ENCODE data around the gene TUBE1.
"Not testable (repeated sequence)": the region's sequence is repeated elsewhere in the genome, so short reads cannot be mapped to it uniquely, and the experiment has no call there.

TUBE1 gene

GRCh38 chr6:112106562-112106961 lies 19.3 kb upstream of the TUBE1 start:
- TF ChIP-seq EZH2phosphoT487 (conservative IDR thresholded peaks at IDR 0.05; ENCODE audit: low read length), result no peak
- TF ChIP-seq, protein P1, sequence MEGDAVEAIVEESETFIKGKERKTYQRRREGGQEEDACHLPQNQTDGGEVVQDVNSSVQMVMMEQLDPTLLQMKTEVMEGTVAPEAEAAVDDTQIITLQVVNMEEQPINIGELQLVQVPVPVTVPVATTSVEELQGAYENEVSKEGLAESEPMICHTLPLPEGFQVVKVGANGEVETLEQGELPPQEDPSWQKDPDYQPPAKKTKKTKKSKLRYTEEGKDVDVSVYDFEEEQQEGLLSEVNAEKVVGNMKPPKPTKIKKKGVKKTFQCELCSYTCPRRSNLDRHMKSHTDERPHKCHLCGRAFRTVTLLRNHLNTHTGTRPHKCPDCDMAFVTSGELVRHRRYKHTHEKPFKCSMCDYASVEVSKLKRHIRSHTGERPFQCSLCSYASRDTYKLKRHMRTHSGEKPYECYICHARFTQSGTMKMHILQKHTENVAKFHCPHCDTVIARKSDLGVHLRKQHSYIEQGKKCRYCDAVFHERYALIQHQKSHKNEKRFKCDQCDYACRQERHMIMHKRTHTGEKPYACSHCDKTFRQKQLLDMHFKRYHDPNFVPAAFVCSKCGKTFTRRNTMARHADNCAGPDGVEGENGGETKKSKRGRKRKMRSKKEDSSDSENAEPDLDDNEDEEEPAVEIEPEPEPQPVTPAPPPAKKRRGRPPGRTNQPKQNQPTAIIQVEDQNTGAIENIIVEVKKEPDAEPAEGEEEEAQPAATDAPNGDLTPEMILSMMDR (IDR thresholded peaks at IDR 0.05; ENCODE audit: insufficient read depth, low read length, poor library complexity, severe bottlenecking), result no peak
- Histone ChIP-seq H3F3A (ENCODE audit: insufficient read depth) (no peaks in the 10 kb centered on the region), H3K27me3 (ENCODE audit: low read length) (no peaks in the 10 kb centered on the region), H3K4me3 (ENCODE audit: insufficient read depth, low read length, poor library complexity, severe bottlenecking) (no peak overlapping the region), H3K36me3 (ENCODE audit: low read length) (no peaks in the 10 kb centered on the region), H4K20me1 (ENCODE audit: low read depth, low read length) (no peaks in the 10 kb centered on the region), H3K9ac (ENCODE audit: low read length) (no peak overlapping the region), H3K4me2 (ENCODE audit: low read depth, low read length, poor library complexity, severe bottlenecking) (no peak overlapping the region), H3K79me2 (ENCODE audit: insufficient read depth, low read length) (no peaks in the 10 kb centered on the region), H3K9me3 (ENCODE audit: insufficient read depth, low read length) (no peaks in the 10 kb centered on the region), H2AFZ (ENCODE audit: low read depth, low read length, severe bottlenecking) (no peak overlapping the region), H3K9me2 (replicated peaks; ENCODE audit: insufficient read depth, low read length) (no peaks in the 10 kb centered on the region), H3K27ac (ENCODE audit: low read depth, low read length) (no peak overlapping the region)

DNA sequence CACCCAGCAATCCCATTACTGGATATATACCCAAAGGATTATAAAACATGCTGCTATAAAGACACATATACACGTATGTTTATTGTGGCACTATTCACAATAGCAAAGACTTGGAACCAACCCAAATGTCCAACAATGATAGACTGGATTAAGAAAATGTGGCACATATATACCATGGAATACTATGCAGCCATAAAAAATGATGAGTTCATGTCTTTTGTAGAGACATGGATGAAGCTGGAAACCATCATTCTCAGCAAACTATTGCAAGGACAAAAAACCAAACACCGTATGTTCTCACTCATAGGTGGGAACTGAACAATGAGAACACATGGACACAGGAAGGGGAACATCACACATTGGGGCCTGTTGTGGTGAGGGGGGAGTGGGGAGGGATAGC lies 18.7 kb upstream of the TUBE1 start:
- H3K9me2 ChIP-seq (replicated peaks; ENCODE audit: insufficient read depth, low read length); H3K36me3 ChIP-seq (ENCODE audit: low read length); H3F3A ChIP-seq (ENCODE audit: insufficient read depth); H3K4me2 ChIP-seq (ENCODE audit: low read depth, low read length, poor library complexity, severe bottlenecking); H3K27me3 ChIP-seq (ENCODE audit: low read length); H3K9ac ChIP-seq (ENCODE audit: low read length); H3K79me2 ChIP-seq (ENCODE audit: insufficient read depth, low read length); H3K9me3 ChIP-seq (ENCODE audit: insufficient read depth, low read length); H3K4me3 ChIP-seq (ENCODE audit: insufficient read depth, low read length, poor library complexity, severe bottlenecking); H2AFZ ChIP-seq (ENCODE audit: low read depth, low read length, severe bottlenecking); H3K27ac ChIP-seq (ENCODE audit: low read depth, low read length); H4K20me1 ChIP-seq (ENCODE audit: low read depth, low read length): not testable (repeated sequence)

GRCh38 chr6:112100561-112100960 lies 13.3 kb upstream of the TUBE1 start:
- Histone ChIP-seq H3K27ac (ENCODE audit: low read depth, low read length) (no peak overlapping the region), H3K4me3 (ENCODE audit: insufficient read depth, low read length, poor library complexity, severe bottlenecking) (no peak overlapping the region), H3K9me3 (ENCODE audit: insufficient read depth, low read length) (no peaks in the 10 kb centered on the region), H3K4me2 (ENCODE audit: low read depth, low read length, poor library complexity, severe bottlenecking) (no peak overlapping the region), H3K9ac (ENCODE audit: low read length) (no peak overlapping the region), H3K27me3 (ENCODE audit: low read length) (no peaks in the 10 kb centered on the region), H3K36me3 (ENCODE audit: low read length) (no peaks in the 10 kb centered on the region), H3K9me2 (replicated peaks; ENCODE audit: insufficient read depth, low read length) (no peaks in the 10 kb centered on the region), H4K20me1 (ENCODE audit: low read depth, low read length) (no peaks in the 10 kb centered on the region), H2AFZ (ENCODE audit: low read depth, low read length, severe bottlenecking) (no peak overlapping the region), H3K79me2 (ENCODE audit: insufficient read depth, low read length) (no peaks in the 10 kb centered on the region), H3F3A (ENCODE audit: insufficient read depth) (no peaks in the 10 kb centered on the region)
- TF ChIP-seq, protein P1 (IDR thresholded peaks at IDR 0.05; ENCODE audit: insufficient read depth, low read length, poor library complexity, severe bottlenecking), result no peak
- TF ChIP-seq EZH2phosphoT487 (conservative IDR thresholded peaks at IDR 0.05; ENCODE audit: low read length), result no peak

DNA sequence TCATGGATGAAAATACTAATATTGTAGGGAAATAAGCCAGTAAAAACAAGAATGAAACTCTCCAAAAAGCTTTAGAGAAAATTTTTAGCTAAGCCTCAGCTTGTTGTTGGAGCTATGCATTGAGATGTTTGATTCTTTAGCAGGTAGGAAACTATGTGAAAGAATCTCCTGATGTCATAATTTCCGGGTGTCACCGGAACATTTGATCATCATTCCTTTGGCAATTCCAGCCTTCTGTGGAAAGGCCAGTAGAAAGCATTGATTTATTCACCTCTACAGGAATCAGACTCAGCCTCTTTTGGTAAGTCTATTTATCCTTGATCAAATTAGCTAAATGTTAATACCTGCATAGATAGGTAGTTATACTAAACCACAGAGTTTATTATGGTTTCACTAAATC lies 9.6 kb upstream of the TUBE1 start:
- Histone ChIP-seq H3K9me3 (ENCODE audit: insufficient read depth, low read length) (no peaks in the 10 kb centered on the region), H3K9me2 (replicated peaks; ENCODE audit: insufficient read depth, low read length) (no peaks in the 10 kb centered on the region), H3K9ac (ENCODE audit: low read length) (no peak overlapping the region), H3K27ac (ENCODE audit: low read depth, low read length) (no peak overlapping the region), H3K4me2 (ENCODE audit: low read depth, low read length, poor library complexity, severe bottlenecking) (no peak overlapping the region), H3K4me3 (ENCODE audit: insufficient read depth, low read length, poor library complexity, severe bottlenecking) (no peak overlapping the region), H3F3A (ENCODE audit: insufficient read depth) (no peaks in the 10 kb centered on the region), H3K27me3 (ENCODE audit: low read length) (no peaks in the 10 kb centered on the region), H4K20me1 (ENCODE audit: low read depth, low read length) (no peaks in the 10 kb centered on the region), H2AFZ (ENCODE audit: low read depth, low read length, severe bottlenecking) (no peak overlapping the region), H3K36me3 (ENCODE audit: low read length) (no peaks in the 10 kb centered on the region), H3K79me2 (ENCODE audit: insufficient read depth, low read length) (no peaks in the 10 kb centered on the region)
- TF ChIP-seq EZH2phosphoT487 (conservative IDR thresholded peaks at IDR 0.05; ENCODE audit: low read length), result no peak
- TF ChIP-seq, protein P1 (IDR thresholded peaks at IDR 0.05; ENCODE audit: insufficient read depth, low read length, poor library complexity, severe bottlenecking), result no peak
